Ascending aorta (tissue), 2 donors: ENCODE data around the gene RPN2. TPM values are rescaled to one million over a fixed set of nuclear protein-coding genes. Genes with fewer than 3 reads are reported as not detected.

ENCODE experiments used
- DNase-seq, 2 donors: peaks; one replicate each; pipeline ENCODE4 v3.0.0-alpha.2; 2019; ENCODE audit warnings: low spot score in 2 of 2
- H3K27ac ChIP-seq, 2 donors: fragments of 200-600 bp; sonication (generic); one replicate each; pipeline ENCODE4 v1.5.1; 2016 to 2017; ENCODE audit warnings: mild to moderate bottlenecking in 1 of 2
- H3K27me3 ChIP-seq: fragments of 200-600 bp; sonication (generic); one replicate; pipeline ENCODE4 v1.5.1; 2017
- H3K36me3 ChIP-seq, 2 donors: fragments of 200-600 bp; sonication (generic); one replicate each; pipeline ENCODE4 v1.5.1; 2016
- H3K4me1 ChIP-seq, 2 donors: fragments of 200-600 bp; sonication (generic); one replicate each; pipeline ENCODE4 v1.5.1; 2016 to 2017; ENCODE audit warnings: mild to moderate bottlenecking in 1 of 2
- H3K4me3 ChIP-seq, 2 donors: fragments of 200-600 bp; sonication (generic); one replicate each; pipeline ENCODE4 v1.5.1; 2016 to 2017; ENCODE audit warnings: mild to moderate bottlenecking in 1 of 2
- H3K9me3 ChIP-seq, 2 donors: fragments of 200-600 bp; sonication (generic); one replicate each; pipeline ENCODE4 v1.5.1; 2016
- intact Hi-C: fragments of 100-400 bp; cut with DNase I; formaldehyde crosslinking; loops from one replicate; pipeline ENCODE4 v1.15.1; 2023
- total RNA-seq: library from RNA; depleted of rRNA; stranded (reverse); fragments of >200 nt; gene quantifications from one replicate; pipeline ENCODE4 v1.1.0, GENCODE V29; 2016
- TF ChIP-seq, protein P1 (sequence below), 3 experiments: fragments of 200-600 bp in 2 of 3; fragments of 450-650 bp in 1 of 3; sonication (generic) in 2 of 3; IDR thresholded peaks; one replicate each; pipeline ENCODE4 v1.5.1; 2016 to 2019; ENCODE audit warnings: antibody characterized with exemption in 3 of 3, mild to moderate bottlenecking in 1 of 3, moderate library complexity in 1 of 3

RPN2 gene
- total RNA-seq, 1 donor from 2014 or later = 114 TPM

DNA sequence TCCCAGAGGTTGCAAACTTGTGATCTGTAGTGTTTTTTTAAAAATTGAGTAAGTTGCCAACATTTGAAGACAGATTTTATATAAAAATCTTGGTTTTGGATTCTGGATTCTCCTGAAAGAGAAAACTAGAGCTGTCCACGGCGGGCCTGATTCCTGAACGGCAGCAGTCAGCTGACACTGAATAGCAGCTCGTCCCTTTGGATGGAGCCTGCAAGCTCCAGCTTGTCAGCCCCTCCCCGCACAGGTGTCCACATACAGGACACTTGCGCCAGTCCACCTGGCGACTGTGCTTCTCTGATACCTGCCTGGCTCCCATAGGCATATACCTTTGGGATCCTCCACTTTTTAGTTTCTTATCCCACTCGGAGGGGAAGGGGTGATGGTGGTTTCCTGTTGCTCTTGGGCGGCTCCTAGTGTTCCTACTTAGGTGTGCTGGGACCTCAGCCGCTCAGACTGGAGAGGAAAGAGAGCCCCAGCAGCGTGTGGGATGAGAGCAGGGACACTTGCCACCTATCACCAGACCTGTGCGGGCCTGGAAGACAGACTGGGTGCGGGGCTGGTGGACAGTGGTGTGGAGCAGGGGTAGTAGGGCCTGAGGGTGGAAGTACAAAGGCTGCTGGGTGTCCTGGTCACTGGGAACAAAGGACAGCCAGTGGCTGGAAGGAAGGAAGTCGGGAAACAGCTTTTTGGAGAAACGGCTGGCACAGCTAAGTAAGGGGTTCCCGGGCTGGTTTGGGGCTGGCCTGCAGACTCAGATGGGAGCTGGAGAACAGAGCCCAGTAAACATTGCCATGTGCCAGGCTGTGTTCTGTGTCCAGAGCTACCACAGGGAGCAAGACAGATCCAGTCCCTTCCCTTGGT, 64.2 kb downstream of the RPN2 start:
- TF ChIP-seq, protein P1, sequence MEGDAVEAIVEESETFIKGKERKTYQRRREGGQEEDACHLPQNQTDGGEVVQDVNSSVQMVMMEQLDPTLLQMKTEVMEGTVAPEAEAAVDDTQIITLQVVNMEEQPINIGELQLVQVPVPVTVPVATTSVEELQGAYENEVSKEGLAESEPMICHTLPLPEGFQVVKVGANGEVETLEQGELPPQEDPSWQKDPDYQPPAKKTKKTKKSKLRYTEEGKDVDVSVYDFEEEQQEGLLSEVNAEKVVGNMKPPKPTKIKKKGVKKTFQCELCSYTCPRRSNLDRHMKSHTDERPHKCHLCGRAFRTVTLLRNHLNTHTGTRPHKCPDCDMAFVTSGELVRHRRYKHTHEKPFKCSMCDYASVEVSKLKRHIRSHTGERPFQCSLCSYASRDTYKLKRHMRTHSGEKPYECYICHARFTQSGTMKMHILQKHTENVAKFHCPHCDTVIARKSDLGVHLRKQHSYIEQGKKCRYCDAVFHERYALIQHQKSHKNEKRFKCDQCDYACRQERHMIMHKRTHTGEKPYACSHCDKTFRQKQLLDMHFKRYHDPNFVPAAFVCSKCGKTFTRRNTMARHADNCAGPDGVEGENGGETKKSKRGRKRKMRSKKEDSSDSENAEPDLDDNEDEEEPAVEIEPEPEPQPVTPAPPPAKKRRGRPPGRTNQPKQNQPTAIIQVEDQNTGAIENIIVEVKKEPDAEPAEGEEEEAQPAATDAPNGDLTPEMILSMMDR (IDR thresholded peaks at IDR 0.05) = no peak
- no peaks in the 10 kb centered on the region for H3K4me1 ChIP-seq
- no peaks in the 10 kb centered on the region for H3K9me3 ChIP-seq
- peak overlapping the region in 1 of 2 donors; percentile 17 for H3K27ac ChIP-seq
- H3K36me3 ChIP-seq = peaks cover 26 to 39% of the 10 kb centered on the region in 2 donors
- no peak overlapping the region for H3K4me3 ChIP-seq
- intact Hi-C loops = no loop called here
- H3K27me3 ChIP-seq = no peaks in the 10 kb centered on the region
- DNase-seq = no peak

DNA sequence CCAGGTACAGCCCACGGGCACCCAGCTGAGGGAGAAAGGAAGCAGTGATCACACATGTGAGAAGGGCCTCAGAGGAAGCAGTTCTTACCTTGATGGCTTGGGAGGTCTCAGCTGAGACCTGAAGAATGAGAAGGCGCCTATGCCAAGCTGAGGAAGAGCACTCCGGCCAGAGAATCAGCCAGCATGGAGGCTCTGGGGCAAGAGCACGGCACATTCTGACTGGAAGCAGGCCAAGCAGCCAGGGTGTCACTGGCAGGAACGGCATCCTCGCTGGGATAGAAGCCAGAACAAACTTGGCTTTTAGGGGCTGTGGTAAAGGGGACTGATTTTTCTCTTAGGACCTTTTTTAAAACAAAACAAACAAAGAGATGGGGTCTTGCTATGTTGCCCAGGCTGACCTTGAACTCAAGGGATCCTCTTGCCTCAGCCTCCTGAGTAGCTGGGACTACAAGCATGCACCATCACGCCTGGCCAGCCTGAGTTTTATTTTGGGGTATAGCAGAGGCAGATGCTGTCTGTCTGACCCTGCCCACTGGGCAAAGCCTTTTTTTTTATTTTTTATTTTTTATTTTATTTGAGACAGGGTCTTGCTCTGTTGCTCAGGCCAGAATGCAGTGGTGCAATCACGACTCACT, 64.9 kb downstream of the RPN2 start:
- Histone ChIP-seq H3K4me3 (no peak overlapping the region), H3K36me3 (peaks cover 24 to 32% of the 10 kb centered on the region in 2 donors), H3K27ac (peak overlapping the region in 1 of 2 donors; percentile 17), H3K4me1 (no peaks in the 10 kb centered on the region), H3K9me3 (no peaks in the 10 kb centered on the region), H3K27me3 (no peaks in the 10 kb centered on the region)
- no peak for DNase-seq
- TF ChIP-seq, protein P1 (IDR thresholded peaks at IDR 0.05) = no peak
- intact Hi-C loops = no loop called here

DNA sequence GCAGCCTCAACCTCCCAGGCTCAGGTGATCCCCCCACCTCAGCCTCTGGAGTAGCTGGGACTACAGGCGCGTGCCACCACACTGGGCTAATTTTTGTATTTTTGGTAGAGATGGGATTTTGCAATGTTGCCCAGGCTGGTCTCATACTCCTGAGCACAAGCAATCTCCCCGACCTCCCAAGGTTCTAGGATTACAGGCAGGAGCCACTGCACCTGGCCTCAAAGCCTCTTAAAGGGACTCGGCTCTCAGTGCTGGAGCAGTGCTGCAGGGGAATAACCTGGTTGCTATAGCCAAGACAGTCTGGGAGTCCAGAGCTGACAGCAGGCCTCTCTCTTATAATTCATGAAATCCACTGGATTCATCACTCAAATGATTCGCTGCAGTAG, 65.4 kb downstream of the RPN2 start:
- intact Hi-C loops = no loop called here
- H3K9me3 ChIP-seq = no peaks in the 10 kb centered on the region
- peaks cover 23 to 32% of the 10 kb centered on the region in 2 donors for H3K36me3 ChIP-seq
- no peak for DNase-seq
- H3K27ac ChIP-seq = no peak overlapping the region
- no peak overlapping the region for H3K4me3 ChIP-seq
- no peaks in the 10 kb centered on the region for H3K4me1 ChIP-seq
- H3K27me3 ChIP-seq = no peaks in the 10 kb centered on the region
- TF ChIP-seq, protein P1 (IDR thresholded peaks at IDR 0.05) = no peak

DNA sequence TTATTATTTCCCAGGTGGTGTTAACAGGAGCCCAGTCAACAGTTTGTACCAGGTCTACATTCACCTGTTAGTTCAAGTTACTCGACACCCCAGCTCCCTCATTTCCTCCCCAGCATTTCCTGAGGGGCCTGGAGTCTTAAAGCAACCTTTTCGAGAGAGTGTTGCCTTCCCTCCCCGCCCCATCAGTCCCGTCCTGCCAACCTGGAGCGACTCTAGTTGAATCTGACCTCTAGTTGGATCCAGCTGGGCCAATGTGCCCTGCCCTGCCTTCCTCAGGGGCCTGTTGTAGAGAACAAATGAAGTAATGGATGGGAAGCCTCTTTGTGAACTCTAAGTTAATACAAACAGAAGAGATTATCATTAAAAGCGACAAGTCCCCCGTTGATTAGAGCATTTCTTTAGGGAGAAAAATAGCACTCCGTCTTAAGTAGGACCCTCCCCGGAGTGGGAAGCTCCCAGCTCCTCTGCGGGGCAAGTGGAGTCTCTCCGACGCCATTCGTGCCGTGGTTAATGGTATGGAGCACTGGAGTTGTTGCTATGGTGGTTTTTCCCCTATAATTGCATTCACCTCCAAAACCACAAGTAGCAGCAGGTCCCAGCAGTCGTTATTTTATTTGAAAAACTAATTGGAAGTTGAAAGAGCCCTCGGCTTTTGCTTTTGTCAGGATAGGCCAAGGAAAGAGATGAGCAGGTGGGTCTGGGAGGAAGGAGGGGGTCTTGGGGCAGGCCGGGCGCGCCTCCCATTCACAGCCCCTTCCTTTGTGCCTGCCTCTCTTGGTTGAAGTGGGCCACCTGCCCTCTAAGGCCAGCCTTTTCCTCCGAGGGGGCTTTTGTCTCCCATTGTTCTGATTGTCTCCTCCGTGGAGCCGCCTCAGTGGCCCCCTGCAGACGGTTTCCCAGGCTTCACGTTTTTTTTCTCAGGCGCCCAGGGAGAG, 66.4 kb downstream of the RPN2 start:
- no peak for DNase-seq

DNA sequence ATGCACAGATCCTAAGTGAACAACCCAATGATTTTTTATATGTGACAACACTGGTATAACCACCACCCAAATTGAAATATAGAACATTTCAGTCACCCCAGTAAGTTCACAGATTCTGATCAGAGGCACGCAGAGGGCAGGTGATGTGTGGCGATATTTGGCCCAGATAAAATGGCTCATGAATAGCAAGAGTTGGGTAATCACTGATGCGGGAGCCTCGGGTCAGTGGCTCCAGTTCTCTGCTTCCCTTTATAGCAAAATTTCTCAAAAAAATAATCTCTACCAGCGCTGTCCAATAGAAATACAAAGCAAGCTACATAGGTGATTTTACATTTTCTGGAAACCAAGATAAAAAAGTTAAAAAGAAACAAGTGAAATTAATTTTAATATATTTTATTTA, 67.6 kb downstream of the RPN2 start:
- intact Hi-C loops = no loop called here
- no peak for DNase-seq

More for the DNA sequence above, 66.4 kb downstream of the RPN2 start:
- no peak overlapping the region for H3K4me3 ChIP-seq
- intact Hi-C loops = no loop called here
- no peak overlapping the region for H3K27ac ChIP-seq
- H3K27me3 ChIP-seq = no peaks in the 10 kb centered on the region
- H3K9me3 ChIP-seq = no peaks in the 10 kb centered on the region
- no peaks in the 10 kb centered on the region for H3K4me1 ChIP-seq
- TF ChIP-seq, protein P1 (IDR thresholded peaks at IDR 0.05) = no peak
- peaks cover 14 to 25% of the 10 kb centered on the region in 2 donors for H3K36me3 ChIP-seq

More for the DNA sequence above, 67.6 kb downstream of the RPN2 start:
- no peaks in the 10 kb centered on the region for H3K9me3 ChIP-seq
- H3K36me3 ChIP-seq = peaks cover 1 to 14% of the 10 kb centered on the region in 2 donors
- no peak overlapping the region for H3K27ac ChIP-seq
- no peak overlapping the region for H3K4me3 ChIP-seq
- no peaks in the 10 kb centered on the region for H3K27me3 ChIP-seq
- no peaks in the 10 kb centered on the region for H3K4me1 ChIP-seq
- TF ChIP-seq, protein P1 (IDR thresholded peaks at IDR 0.05) = no peak
